ENCODE measurements around the gene VPS37B. TPM values are rescaled to one million over a fixed set of nuclear protein-coding genes. Genes with fewer than 3 reads are reported as not detected.
"Not testable (repeated sequence)": the region's sequence is repeated elsewhere in the genome, so short reads cannot be mapped to it uniquely, and the experiment has no call there.

VPS37B gene
- total RNA-seq, 2 donors from 2014 or later: 64.8 to 73.5 TPM

DNA sequence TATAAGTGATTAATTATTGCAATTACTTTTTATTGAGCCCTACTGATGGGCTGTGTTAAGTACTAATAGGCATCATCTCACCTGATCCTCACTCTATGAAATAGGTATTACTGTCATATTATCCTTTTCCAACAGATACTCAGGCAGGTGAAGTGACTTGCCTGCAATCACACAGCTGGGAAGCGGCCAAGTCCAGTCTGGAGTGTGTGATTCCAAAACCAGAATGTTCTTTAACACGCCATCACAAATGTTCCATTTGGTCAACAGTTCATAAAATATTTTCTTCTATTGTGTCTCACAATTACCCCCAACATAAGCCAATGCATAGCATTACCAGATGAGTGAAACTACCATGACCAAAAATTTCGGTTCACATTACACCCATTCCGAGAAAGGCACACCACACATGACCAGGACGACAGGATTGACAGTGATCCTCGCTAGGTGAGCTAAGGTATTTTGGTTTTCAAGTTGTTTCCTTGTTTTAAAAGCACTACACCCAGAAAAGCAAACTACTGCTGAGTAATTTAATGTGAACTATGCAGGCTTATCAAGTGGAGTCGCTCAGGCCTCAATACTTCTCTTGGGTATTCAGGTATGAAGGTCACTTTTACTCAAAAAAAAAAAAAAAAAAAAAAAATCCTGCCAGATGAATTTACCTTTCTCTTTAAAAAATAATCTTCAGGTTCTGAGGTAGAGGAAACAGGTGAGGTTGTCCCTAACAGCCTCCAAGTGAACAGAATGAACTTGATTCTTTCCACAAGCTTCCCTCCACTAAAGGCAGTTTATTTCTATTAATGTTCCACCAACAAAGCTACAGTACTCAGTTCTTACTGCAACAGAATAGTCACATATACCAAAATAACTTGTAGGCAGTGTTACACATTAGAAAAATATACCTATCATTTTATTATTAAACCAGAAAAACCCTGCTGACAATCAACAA lies 2.4 kb downstream of the VPS37B start:
- Histone ChIP-seq H3K4me3 (peak overlapping the region; percentile 53), H3K36me3 (no peaks in the 10 kb centered on the region), H3K27ac (peak overlapping the region; percentile 72), H3K9ac (ENCODE audit: low read depth in 2 of 2, low read length in 2 of 2) (peak overlapping the region in 1 of 2 donors; percentile 100), H3K4me1 (peaks cover 11% of the 10 kb centered on the region), H3K9me3 (no peaks in the 10 kb centered on the region), H3K27me3 (no peaks in the 10 kb centered on the region)
- peak; percentile 74 for DNase-seq
- TF ChIP-seq, protein P1, sequence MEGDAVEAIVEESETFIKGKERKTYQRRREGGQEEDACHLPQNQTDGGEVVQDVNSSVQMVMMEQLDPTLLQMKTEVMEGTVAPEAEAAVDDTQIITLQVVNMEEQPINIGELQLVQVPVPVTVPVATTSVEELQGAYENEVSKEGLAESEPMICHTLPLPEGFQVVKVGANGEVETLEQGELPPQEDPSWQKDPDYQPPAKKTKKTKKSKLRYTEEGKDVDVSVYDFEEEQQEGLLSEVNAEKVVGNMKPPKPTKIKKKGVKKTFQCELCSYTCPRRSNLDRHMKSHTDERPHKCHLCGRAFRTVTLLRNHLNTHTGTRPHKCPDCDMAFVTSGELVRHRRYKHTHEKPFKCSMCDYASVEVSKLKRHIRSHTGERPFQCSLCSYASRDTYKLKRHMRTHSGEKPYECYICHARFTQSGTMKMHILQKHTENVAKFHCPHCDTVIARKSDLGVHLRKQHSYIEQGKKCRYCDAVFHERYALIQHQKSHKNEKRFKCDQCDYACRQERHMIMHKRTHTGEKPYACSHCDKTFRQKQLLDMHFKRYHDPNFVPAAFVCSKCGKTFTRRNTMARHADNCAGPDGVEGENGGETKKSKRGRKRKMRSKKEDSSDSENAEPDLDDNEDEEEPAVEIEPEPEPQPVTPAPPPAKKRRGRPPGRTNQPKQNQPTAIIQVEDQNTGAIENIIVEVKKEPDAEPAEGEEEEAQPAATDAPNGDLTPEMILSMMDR (IDR thresholded peaks at IDR 0.05): no peak
- intact Hi-C loops (cut with DNase I): no loop called here

DNA sequence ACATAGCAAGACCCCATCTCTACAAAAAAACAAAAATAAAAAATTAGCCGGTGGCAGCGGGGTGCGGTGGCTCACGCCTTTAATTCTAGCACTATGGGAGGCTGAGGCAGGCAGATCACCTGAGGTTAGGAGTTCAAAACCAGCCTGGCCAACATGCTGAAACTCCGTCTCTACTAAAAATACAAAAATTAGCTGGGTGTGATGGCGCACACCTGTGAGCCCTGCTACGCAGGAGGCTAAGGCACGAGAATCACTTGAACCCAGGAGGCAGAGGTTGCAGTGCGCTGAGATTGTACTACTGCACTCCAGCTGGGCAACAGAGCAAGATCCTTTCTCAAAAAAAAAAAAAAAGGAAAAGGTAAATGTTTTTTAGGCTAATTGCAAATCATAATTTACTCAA lies 3.2 kb downstream of the VPS37B start:
- H3K4me3 ChIP-seq; intact Hi-C loops (cut with DNase I); H3K36me3 ChIP-seq; DNase-seq; H3K27me3 ChIP-seq; H3K9me3 ChIP-seq: not testable (repeated sequence)
- Histone ChIP-seq H3K27ac (peak overlapping the region; percentile 72), H3K9ac (ENCODE audit: low read depth in 2 of 2, low read length in 2 of 2) (peak overlapping the region; percentile 43 to 100), H3K4me1 (peaks cover 17% of the 10 kb centered on the region)

DNA sequence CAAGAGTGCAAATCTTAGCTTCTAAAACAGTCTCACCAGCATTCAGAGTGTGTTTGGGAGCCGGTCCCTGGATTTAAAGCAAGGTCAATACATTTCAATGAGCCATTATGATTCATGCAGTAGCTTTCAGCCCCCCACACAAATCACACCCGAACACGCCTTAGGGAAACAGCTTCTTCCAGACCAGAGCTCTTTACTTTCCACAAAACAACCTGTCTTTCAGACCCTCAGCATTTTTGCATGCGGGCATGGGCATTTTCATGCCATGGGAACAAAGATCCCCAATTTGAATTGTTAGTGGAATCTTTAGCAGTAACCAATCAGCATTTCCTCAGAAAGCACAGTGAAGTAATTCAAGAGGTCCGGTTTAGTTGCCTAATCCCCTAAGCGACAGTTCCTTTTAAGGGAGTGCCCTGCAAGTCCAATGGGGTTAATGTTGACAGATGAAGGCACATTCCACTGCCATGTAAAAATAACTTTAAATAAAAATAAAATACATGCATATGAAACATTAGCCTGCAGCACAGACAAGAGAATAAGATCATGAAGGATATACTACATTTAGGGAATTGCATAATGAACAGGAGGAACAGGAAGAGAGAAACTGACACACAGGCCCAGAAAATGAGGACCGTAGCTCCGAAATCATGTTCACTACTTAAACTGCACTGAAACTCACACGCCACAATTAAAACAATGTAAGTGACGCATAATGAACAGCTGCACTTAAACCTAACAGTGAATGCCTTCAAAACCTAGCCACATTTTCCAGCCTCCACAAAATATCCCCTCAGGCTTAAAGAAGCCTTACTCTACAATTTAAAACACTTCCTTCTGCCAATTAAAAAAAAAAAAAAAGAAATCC lies 4.0 kb downstream of the VPS37B start:
- H3K27ac ChIP-seq: peak overlapping the region; percentile 72
- no peaks in the 10 kb centered on the region for H3K27me3 ChIP-seq
- peak overlapping the region; percentile 60 to 100 for H3K9ac ChIP-seq (ENCODE audit: low read depth in 2 of 2, low read length in 2 of 2)
- H3K9me3 ChIP-seq: no peaks in the 10 kb centered on the region
- peak; percentile 62 for DNase-seq
- H3K36me3 ChIP-seq: no peaks in the 10 kb centered on the region
- intact Hi-C loops (cut with DNase I): no loop called here
- peaks cover 24% of the 10 kb centered on the region for H3K4me1 ChIP-seq
- peak overlapping the region; percentile 14 for H3K4me3 ChIP-seq
- TF ChIP-seq, protein P1 (IDR thresholded peaks at IDR 0.05): no peak

DNA sequence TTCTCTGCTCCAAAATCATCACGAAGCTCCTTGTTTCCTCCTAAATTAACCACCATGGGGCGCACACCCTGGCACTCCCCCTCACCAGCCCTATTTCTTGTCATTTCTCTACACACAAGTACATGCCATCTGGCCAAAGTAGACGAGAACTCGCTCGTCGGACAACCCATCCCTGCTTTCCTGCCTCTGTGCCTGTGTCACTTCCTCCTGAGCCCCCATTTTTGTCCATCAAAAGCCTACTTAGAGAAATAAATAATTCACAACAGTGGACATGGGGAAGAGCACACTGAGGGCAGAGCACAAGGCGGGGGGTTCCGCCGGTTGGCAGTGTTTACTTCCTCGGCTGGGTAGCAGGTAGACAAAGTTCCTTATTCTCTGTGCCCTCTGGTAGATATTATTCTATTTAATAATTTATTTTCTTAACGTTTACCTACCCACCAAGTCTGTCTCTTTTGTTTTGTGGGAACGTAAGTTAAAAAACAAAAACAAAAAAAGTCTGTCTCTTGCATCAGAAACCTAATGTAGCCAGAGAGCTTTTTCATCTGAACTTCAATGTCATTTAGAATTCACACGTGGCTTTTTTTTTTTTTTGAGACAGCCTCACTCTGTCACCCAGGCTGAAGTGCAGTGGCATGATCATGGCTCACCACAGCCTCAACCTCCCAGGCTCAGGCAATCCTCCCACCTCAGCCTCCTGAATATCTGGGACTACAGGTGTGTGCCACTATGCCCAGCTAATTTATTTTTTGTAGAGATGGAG lies 6.0 kb downstream of the VPS37B start:
- Histone ChIP-seq H3K27me3 (no peaks in the 10 kb centered on the region), H3K9ac (ENCODE audit: low read depth in 2 of 2, low read length in 2 of 2) (peak overlapping the region in 1 of 2 donors; percentile 90), H3K4me1 (peaks cover 26% of the 10 kb centered on the region), H3K27ac (peak overlapping the region; percentile 88), H3K36me3 (no peaks in the 10 kb centered on the region), H3K4me3 (no peak overlapping the region), H3K9me3 (no peaks in the 10 kb centered on the region)
- DNase-seq: no peak
- intact Hi-C loops (cut with DNase I): no loop called here
- TF ChIP-seq, protein P1 (IDR thresholded peaks at IDR 0.05): no peak

DNA sequence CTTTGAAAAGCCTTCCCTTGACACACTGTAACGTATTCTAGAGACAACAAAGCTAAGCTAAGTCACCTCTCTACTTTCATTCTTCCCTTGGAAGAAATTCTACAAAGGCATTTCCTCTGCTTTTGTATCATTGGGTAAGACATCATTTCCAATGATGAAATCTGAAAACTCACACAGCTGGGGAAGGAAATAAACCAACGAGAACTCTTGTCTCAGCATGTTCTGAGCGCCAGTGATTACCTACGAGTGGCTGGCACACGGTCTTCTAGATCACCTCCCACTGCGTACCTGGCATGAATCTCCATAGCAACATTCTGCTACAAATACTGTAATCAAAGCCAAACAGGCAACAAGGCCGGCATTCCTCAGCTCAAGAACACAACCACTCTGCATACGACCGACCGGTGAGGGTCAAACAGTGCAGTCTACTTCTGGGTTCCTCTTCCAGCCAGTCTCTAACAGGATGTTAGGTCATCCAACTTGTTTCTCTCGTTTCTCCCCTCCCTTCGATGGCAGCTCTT lies 7.6 kb downstream of the VPS37B start:
- no peaks in the 10 kb centered on the region for H3K36me3 ChIP-seq
- peak; percentile 74 for DNase-seq
- H3K9ac ChIP-seq (ENCODE audit: low read depth in 2 of 2, low read length in 2 of 2): peak overlapping the region; percentile 57 to 90
- intact Hi-C loops (cut with DNase I): no loop called here
- TF ChIP-seq, protein P1 (IDR thresholded peaks at IDR 0.05): no peak
- no peaks in the 10 kb centered on the region for H3K9me3 ChIP-seq
- H3K4me3 ChIP-seq: peak overlapping the region; percentile 18
- H3K4me1 ChIP-seq: peaks cover 26% of the 10 kb centered on the region
- peak overlapping the region; percentile 88 for H3K27ac ChIP-seq
- no peaks in the 10 kb centered on the region for H3K27me3 ChIP-seq

All from colonic mucosa (tissue), 4 donors.